SK-N-SH (cell line): ENCODE results near the gene SLC35G2. TPM values are rescaled to one million over a fixed set of nuclear protein-coding genes. Genes with fewer than 3 reads are reported as not detected.

ENCODE experiments used
- CTCF ChIA-PET: fragments of 300-600, 350-600 bp; formaldehyde crosslinking; extraction: SDS; loops from one replicate; lab custom pipeline; 2021; lab: Yijun Ruan, JAX
- POLR2A ChIA-PET: fragments of 350-600 bp; sonication (Branson Sonifier 250); formaldehyde crosslinking; extraction: SDS; loops from one replicate; lab custom pipeline; 2020; ENCODE audit warnings: antibody characterized with exemption, inconsistent platforms; lab: Yijun Ruan, JAX
- DNase-seq: peaks from one replicate; pipeline ENCODE4 v3.0.0; 2012
- H2AFZ ChIP-seq: fragments of 200-600 bp; sonication (generic); 2 replicates; pipeline ENCODE4 v1.8.1; 2016; ENCODE audit warnings: antibody characterized with exemption, mild to moderate bottlenecking, low read depth
- H3F3A ChIP-seq: fragments of 200-600 bp; sonication (generic); replicated peaks from 2 replicates; pipeline ENCODE3; 2016; ENCODE audit warnings: antibody characterized with exemption, mild to moderate bottlenecking; ENCODE audit not compliant: insufficient read depth
- H3K27ac ChIP-seq, 2 experiments: fragments of 200-500 bp in 1 of 2; fragments of 200-600 bp in 1 of 2; sonication (Bioruptor generic) in 1 of 2; sonication (generic), shearing (Covaris generic) in 1 of 2; 2 replicates each; pipeline versions ENCODE4 v1.5.1 to v1.6.1; 2014 to 2016; ENCODE audit warnings: low read depth in 2 of 2, inconsistent platforms in 1 of 2, low read length in 1 of 2, mild to moderate bottlenecking in 1 of 2, mixed read lengths in 1 of 2
- H3K27me3 ChIP-seq: fragments of 200-600 bp; sonication (generic), shearing (Covaris generic); 2 replicates; pipeline ENCODE4 v1.6.1; 2016; ENCODE audit warnings: mixed run types; ENCODE audit not compliant: insufficient read depth
- H3K36me3 ChIP-seq, 2 experiments: fragments of 200-500 bp in 1 of 2; fragments of 200-600 bp in 1 of 2; sonication (Bioruptor generic) in 1 of 2; sonication (generic) in 1 of 2; replicated peaks in 1 of 2; 2 replicates each; pipeline versions ENCODE3 to v1.5.1; 2014 to 2016; ENCODE audit warnings: low read length in 1 of 2, mild to moderate bottlenecking in 1 of 2; ENCODE audit not compliant: insufficient read depth in 2 of 2, control insufficient read depth in 1 of 2
- H3K4me1 ChIP-seq, 2 experiments: fragments of 200-500 bp in 1 of 2; fragments of 200-600 bp in 1 of 2; sonication (Bioruptor generic) in 1 of 2; sonication (generic), shearing (Covaris generic) in 1 of 2; 2 replicates each; pipeline versions ENCODE4 v1.5.1 to v1.6.1; 2014 to 2016; ENCODE audit warnings: low read depth in 1 of 2, low read length in 1 of 2, mixed run types in 1 of 2; ENCODE audit not compliant: insufficient read depth in 2 of 2, control insufficient read depth in 1 of 2
- H3K4me2 ChIP-seq: fragments of 200-600 bp; sonication (generic), shearing (Covaris generic); 2 replicates; pipeline ENCODE4 v1.6.1; 2017; ENCODE audit warnings: mixed run types
- H3K4me3 ChIP-seq, 2 experiments: fragments of 200-500 bp in 1 of 2; fragments of 200-600 bp in 1 of 2; sonication (Bioruptor generic) in 1 of 2; sonication (generic), shearing (Covaris generic) in 1 of 2; 2 replicates each; pipeline versions ENCODE4 v1.5.1 to v1.8.1; 2014 to 2016; ENCODE audit warnings: low read depth in 2 of 2, inconsistent platforms in 1 of 2, low read length in 1 of 2, mild to moderate bottlenecking in 1 of 2, mixed read lengths in 1 of 2, moderate library complexity in 1 of 2
- H3K79me2 ChIP-seq: fragments of 200-600 bp; sonication (generic); 2 replicates; pipeline ENCODE4 v1.8.1; 2017; ENCODE audit warnings: mild to moderate bottlenecking; ENCODE audit not compliant: insufficient read depth
- H3K9ac ChIP-seq: fragments of 200-600 bp; sonication (generic); 2 replicates; pipeline ENCODE4 v1.6.1; 2017; ENCODE audit warnings: mixed run types
- H3K9me2 ChIP-seq: fragments of 200-600 bp; sonication (generic); 2 replicates; pipeline ENCODE4 v1.6.1; 2017; ENCODE audit warnings: mixed run types
- H3K9me3 ChIP-seq: fragments of 200-600 bp; sonication (generic); 2 replicates; pipeline ENCODE4 v1.6.1; 2017; ENCODE audit warnings: mixed run types, mild to moderate bottlenecking, moderate library complexity
- H4K20me1 ChIP-seq: fragments of 200-600 bp; sonication (generic); 2 replicates; pipeline ENCODE4 v1.6.1; 2017; ENCODE audit warnings: mild to moderate bottlenecking, mixed run types; ENCODE audit not compliant: insufficient read depth
- FOSL2 ChIP-seq: IDR thresholded peaks from 2 replicates; pipeline ENCODE4 v1.4.0; 2012; ENCODE audit warnings: low read depth, mild to moderate bottlenecking, moderate library complexity, borderline replicate concordance
- RFX5 ChIP-seq: IDR thresholded peaks from 2 replicates; pipeline ENCODE4 v1.6.1; 2012; ENCODE audit warnings: mild to moderate bottlenecking, improper control_type of control experiment, low read length
- SIN3A ChIP-seq: IDR thresholded peaks from 2 replicates; pipeline ENCODE4 v1.6.1; 2012; ENCODE audit warnings: low read depth, mild to moderate bottlenecking, low read length, moderate library complexity, borderline replicate concordance
- TAF1 ChIP-seq: IDR thresholded peaks from 2 replicates; pipeline ENCODE4 v1.6.1; 2012; ENCODE audit warnings: low read depth, mild to moderate bottlenecking, low read length, moderate library complexity, borderline replicate concordance
- WGBS: methylation state at CpG from one replicate; pipeline ENCODE4 v1.1.6; 2017; ENCODE audit warnings: low lambda C conversion rate; 5-methylcytosine and 5-hydroxymethylcytosine counted together
- polyA plus RNA-seq, 3 experiments: library from polyadenylated mRNA; depleted of rRNA; stranded (reverse); fragments of >200 nt; gene quantifications; 2 replicates each; pipeline ENCODE4 v1.2.3, GENCODE V29; 2012
- TF ChIP-seq, protein P1 (sequence below): fragments of 150-350 bp; IDR thresholded peaks from 2 replicates; pipeline ENCODE4 v1.6.1; 2017; ENCODE audit warnings: antibody characterized with exemption, low read length, low read depth, borderline replicate concordance
- TF ChIP-seq, protein P2 (sequence below): IDR thresholded peaks from 2 replicates; pipeline ENCODE4 v1.4.0; 2012; ENCODE audit warnings: low read depth, borderline replicate concordance
- TF ChIP-seq, protein P3 (sequence below): fragments of 150-350 bp; IDR thresholded peaks from 2 replicates; pipeline ENCODE4 v1.6.1; 2016; ENCODE audit warnings: mild to moderate bottlenecking, low read depth, low read length
- TF ChIP-seq, protein P4 (sequence below): IDR thresholded peaks from 2 replicates; pipeline ENCODE4; 2012
- TF ChIP-seq, protein P5 (sequence below): IDR thresholded peaks from 2 replicates; pipeline ENCODE4 v1.4.0; 2012; ENCODE audit warnings: low read depth, borderline replicate concordance

SLC35G2 gene
- polyA plus RNA-seq, 1 of the 3 experiments (the other 2 are of a cell fraction), result 9.7 TPM

DNA sequence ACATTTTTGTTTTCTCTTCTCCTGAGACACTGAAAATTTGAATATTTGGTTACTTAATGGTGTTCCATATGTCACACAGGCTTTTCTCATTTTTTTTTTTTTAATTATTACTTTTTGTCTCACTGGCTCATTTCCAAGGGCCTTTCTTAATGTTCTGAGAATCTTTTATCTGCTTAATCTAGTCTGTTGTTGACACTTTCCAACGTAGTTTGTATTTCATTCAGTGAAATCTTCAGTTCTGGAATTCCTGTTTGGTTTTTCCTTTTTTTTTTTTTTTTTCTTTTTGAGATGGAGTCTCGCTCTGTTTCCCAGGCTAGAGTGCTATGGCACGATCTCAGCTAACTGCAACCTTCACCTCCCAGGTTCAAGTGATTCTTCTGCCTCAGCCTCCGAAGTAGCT is 85.8 kb downstream of the SLC35G2 start:
- H3K9me2 ChIP-seq, result no peaks in the 10 kb centered on the region
- H3K27me3 ChIP-seq, result no peaks in the 10 kb centered on the region
- H3K79me2 ChIP-seq, result peaks cover 100% of the 10 kb centered on the region
- H3K27ac ChIP-seq, result no peak overlapping the region
- peaks cover 13% of the 10 kb centered on the region for H4K20me1 ChIP-seq
- H3K4me2 ChIP-seq, result no peak overlapping the region
- no peak overlapping the region for H3K4me3 ChIP-seq
- peaks cover 5% of the 10 kb centered on the region for H3F3A ChIP-seq
- CTCF ChIA-PET, result no interaction called here
- 74% methylated on average over 4 of the region's 4 CpGs for WGBS
- H3K9ac ChIP-seq, result no peak overlapping the region
- no peaks in the 10 kb centered on the region; a peak in 1 of 4 replicates for H3K4me1 ChIP-seq
- peaks cover 3 to 23% of the 10 kb centered on the region in 2 experiments for H3K36me3 ChIP-seq
- POLR2A ChIA-PET, result no interaction called here
- H2AFZ ChIP-seq, result no peak overlapping the region
- TF ChIP-seq, protein P1, sequence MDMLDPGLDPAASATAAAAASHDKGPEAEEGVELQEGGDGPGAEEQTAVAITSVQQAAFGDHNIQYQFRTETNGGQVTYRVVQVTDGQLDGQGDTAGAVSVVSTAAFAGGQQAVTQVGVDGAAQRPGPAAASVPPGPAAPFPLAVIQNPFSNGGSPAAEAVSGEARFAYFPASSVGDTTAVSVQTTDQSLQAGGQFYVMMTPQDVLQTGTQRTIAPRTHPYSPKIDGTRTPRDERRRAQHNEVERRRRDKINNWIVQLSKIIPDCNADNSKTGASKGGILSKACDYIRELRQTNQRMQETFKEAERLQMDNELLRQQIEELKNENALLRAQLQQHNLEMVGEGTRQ, result no peak
- TF ChIP-seq SIN3A (no peak), TAF1 (no peak), FOSL2 (no peak), RFX5 (no peak)
- TF ChIP-seq, protein P2, sequence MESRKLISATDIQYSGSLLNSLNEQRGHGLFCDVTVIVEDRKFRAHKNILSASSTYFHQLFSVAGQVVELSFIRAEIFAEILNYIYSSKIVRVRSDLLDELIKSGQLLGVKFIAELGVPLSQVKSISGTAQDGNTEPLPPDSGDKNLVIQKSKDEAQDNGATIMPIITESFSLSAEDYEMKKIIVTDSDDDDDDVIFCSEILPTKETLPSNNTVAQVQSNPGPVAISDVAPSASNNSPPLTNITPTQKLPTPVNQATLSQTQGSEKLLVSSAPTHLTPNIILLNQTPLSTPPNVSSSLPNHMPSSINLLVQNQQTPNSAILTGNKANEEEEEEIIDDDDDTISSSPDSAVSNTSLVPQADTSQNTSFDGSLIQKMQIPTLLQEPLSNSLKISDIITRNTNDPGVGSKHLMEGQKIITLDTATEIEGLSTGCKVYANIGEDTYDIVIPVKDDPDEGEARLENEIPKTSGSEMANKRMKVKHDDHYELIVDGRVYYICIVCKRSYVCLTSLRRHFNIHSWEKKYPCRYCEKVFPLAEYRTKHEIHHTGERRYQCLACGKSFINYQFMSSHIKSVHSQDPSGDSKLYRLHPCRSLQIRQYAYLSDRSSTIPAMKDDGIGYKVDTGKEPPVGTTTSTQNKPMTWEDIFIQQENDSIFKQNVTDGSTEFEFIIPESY, result no peak
- TF ChIP-seq, protein P3, sequence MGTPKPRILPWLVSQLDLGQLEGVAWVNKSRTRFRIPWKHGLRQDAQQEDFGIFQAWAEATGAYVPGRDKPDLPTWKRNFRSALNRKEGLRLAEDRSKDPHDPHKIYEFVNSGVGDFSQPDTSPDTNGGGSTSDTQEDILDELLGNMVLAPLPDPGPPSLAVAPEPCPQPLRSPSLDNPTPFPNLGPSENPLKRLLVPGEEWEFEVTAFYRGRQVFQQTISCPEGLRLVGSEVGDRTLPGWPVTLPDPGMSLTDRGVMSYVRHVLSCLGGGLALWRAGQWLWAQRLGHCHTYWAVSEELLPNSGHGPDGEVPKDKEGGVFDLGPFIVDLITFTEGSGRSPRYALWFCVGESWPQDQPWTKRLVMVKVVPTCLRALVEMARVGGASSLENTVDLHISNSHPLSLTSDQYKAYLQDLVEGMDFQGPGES, result no peak
- TF ChIP-seq, protein P4, sequence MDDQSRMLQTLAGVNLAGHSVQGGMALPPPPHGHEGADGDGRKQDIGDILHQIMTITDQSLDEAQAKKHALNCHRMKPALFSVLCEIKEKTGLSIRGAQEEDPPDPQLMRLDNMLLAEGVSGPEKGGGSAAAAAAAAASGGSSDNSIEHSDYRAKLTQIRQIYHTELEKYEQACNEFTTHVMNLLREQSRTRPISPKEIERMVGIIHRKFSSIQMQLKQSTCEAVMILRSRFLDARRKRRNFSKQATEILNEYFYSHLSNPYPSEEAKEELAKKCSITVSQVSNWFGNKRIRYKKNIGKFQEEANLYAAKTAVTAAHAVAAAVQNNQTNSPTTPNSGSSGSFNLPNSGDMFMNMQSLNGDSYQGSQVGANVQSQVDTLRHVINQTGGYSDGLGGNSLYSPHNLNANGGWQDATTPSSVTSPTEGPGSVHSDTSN, result no peak
- TF ChIP-seq, protein P5, sequence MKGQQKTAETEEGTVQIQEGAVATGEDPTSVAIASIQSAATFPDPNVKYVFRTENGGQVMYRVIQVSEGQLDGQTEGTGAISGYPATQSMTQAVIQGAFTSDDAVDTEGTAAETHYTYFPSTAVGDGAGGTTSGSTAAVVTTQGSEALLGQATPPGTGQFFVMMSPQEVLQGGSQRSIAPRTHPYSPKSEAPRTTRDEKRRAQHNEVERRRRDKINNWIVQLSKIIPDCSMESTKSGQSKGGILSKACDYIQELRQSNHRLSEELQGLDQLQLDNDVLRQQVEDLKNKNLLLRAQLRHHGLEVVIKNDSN, result no peak
- peaks cover 9% of the 10 kb centered on the region for H3K9me3 ChIP-seq
- DNase-seq, result no peak

Other genes starting within 250 kb of the SLC35G2 start
- 5.5 and 6.9 TPM in 2 replicates for gene STAG1, start 66.7 kb upstream of the SLC35G2 start, polyA plus RNA-seq (2012; rRNA removed)
- gene NCK1, start 43.1 kb downstream of the SLC35G2 start, polyA plus RNA-seq (2012; rRNA removed), result 16.2 and 17.5 TPM in 2 replicates
- gene IL20RB, start 138.9 kb downstream of the SLC35G2 start, polyA plus RNA-seq (2012; rRNA removed), result 0.58 and 0.78 TPM in 2 replicates